GM18511 (cell line): ENCODE results near the gene IL17REL.

Experiments used
- ATAC-seq: cut with Tn5 transposase; IDR thresholded peaks from one replicate; pipeline ENCODE4 v1.9.1; 2021; ENCODE audit warnings: mild to moderate bottlenecking, moderate library complexity; ENCODE audit not compliant: unreplicated experiment

The IL17REL gene

GRCh38 chr22:50027639-50028537 is 15.3 kb upstream of the IL17REL start:
- ATAC-seq, result no peak

- ATAC-seq, result no peak
Observed at GRCh38 chr22:50025993-50026392, 13.4 kb upstream of the IL17REL start.

DNA sequence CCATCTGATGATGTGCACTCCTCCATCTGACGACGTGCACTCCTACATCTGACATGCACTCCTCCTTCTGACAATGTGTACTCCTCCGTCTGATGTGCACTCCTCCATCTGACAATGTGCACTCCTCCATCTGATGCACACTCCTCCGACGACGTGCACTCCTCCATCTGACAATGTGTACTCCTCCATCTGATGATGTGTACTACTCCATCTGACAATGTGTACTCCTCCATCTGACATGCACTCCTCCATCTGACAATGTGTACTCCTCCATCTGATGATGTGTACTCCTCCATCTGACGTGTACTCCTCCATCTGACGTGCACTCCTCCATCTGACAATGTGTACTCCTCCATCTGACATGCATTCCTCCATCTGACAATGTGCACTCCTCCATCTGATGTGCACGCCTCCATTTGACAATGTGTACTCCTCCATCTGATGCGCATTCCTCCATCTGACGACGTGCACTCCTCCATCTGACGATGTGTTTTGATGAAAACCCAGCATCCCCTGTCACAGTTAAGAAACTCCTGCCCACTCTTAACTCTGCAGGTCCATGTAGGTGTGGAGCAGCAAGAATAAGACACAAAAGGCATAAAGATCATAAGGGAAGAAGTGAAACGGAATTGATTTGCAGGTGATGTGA is 9.7 kb upstream of the IL17REL start:
- no peak for ATAC-seq

GRCh38 chr22:50020606-50021005 is 8.0 kb upstream of the IL17REL start:
- ATAC-seq, result no peak

- ATAC-seq, result no peak
Observed at GRCh38 chr22:50019316-50019715, 6.8 kb upstream of the IL17REL start.

- ATAC-seq, result no peak
Observed at GRCh38 chr22:50018608-50019285, 6.2 kb upstream of the IL17REL start.

DNA sequence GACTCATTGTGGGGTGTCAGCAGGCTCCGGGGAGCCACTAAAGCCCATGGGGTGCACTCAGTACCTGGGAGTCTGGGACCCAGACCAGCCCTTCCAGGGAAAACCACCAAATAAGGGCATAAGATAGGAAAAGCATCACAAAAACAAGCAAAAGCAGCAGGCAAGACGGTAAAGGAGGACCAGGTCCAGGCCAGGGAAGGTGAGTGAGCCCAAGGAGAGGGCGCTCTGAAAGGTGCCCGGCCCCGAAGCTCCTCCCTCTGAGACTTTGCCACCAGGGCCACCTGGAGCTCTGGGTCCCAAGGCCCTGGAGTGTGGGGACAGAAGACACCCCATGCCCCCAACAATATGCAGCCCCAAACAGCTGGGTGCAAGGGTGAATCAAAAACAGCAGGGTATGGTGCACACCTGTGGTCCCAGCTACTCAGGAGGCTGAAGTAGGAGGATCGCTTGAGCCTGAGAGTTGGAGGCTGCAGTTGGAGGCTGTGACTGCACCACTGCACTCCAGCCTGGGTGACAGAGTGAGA is 5.2 kb upstream of the IL17REL start:
- ATAC-seq, result no peak

GRCh38 chr22:50016988-50017700 is 4.6 kb upstream of the IL17REL start:
- peak; percentile 72 for ATAC-seq

GRCh38 chr22:50016308-50016987 is 3.9 kb upstream of the IL17REL start:
- ATAC-seq, result no peak

- ATAC-seq, result no peak
Observed at GRCh38 chr22:50015451-50016307, 3.1 kb upstream of the IL17REL start.

DNA sequence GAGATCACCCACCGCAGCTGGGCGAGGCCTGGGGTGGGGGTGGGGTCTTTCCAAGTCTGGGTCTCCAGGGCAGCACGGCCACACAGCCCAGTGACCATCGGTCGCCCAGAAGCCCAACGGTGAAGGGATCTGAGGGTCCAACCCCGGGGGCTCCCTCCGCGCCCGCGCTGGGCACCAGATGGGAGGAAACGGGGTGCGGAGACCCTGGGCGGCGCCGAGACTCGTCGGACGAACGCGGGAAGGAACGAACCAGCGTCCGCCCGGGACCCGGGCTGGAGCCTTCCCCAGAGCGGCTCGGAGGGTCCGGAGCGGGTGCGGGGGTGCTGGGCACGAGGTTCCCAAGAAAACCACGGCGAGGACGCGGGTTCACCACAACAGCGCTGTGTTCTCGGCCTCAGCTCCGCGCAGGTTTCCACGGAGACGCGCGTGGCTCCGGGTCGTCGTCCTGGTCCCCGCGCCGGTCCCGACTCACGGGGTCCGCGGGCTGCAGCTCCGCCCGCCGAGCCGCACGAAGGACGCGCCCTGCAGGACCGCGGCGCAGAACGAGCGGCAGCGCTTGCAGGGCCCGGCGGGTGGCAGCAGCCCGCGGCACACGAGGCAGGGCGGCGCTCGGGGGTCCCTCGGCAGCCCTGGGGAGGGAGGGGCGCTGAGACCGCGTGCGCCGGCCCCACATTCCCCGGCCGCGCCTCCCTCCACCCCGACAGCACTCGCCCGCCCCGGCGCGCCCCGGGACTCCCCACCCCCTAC is 2.3 kb upstream of the IL17REL start:
- no peak for ATAC-seq

DNA sequence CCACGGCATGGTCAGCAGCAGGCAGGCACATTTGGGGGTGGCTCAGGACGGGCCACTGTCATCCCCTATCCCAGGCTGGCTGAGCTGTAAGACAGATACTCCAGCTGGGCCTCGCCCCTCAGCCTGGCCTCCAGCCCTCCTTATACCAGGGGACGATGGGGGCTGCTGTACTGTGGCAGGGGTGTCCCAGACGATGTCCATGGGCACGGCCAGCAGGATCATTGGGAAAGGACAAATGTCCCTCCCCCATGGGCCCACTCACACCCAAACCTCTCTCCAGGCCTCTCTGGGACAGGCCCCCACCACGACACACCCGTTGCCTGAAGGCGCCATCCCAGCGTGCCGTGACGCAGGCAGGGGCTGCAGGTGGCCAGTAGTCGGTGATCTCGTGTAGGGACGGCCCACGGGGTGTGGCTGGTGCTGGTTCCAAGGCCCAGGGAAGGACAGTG is 1.5 kb upstream of the IL17REL start:
- ATAC-seq, result no peak

DNA sequence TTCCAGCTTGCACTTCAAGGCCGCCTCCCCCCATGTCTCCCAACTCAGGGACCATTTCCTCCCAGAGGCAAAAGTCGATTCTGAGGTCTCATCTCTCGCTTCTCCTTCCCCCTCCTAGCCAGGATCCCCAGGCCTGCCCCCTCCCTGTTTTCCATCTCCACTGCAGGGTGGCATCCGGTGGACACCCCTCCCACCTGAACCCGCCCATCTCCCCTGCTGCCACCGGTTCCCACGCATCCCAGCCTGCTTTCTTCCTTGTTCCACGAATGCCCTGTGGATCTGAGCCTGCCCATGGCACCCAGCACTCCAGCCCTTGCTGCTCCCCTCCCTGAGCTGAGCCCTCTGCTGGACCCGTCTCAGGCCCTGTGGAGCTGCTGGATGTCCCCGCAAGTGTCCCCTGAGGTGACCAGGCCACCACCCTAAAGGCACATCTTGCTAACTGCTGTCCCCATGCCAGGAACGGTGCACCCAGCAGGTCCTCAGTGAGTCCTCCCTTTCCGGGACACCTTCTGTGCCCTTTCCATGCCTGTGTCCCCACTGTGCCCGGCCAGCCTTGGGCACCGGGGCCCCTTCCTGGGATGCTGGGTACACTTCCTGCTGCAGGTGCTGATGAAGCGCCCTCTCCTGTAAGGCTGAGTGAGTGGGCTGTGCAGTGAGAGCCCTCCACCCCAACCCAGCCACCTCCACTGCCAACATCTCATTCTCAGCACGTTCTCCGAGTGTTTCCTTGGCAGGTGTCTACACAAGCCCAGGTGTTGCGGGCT is 936 bp downstream of the IL17REL start:
- no peak for ATAC-seq

DNA sequence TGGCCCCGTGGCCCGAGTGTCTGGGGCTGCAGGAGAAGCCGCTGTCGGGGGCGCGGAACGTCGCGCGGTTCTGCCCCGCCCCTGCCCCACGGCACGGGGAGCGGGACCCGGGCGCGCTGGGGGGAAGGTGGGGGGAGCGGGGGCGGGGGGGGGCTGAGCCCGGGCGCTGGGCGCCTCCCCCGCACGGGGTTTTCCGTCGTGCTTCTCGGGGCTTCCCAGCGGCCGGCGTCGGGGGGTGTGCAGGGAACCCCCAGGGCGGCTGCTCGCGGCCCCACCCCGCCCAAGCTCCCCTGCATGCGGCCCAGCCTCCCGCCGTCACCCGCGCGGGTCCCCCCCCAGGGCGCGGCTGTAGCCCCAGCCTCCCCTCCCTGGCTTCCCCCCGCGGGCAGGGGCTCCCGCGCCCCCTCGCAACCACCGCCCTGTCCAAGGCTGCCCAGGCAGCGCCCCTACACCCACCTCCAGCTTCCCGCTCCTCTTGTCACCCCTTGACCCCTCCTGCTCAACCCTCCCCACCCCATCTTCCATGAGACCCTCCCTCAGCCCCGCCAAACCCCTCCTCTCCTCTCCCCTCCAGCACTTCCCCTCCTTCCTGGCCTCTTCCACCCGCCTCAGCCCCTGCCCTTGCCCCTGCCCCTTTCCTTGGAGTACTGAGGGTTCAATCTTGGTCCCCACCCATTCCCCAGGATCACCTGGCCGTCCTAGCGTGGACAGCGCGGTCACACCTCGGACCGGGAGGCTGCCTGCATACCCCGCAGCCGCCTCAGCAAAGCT is 1.7 kb downstream of the IL17REL start:
- ATAC-seq, result no peak

DNA sequence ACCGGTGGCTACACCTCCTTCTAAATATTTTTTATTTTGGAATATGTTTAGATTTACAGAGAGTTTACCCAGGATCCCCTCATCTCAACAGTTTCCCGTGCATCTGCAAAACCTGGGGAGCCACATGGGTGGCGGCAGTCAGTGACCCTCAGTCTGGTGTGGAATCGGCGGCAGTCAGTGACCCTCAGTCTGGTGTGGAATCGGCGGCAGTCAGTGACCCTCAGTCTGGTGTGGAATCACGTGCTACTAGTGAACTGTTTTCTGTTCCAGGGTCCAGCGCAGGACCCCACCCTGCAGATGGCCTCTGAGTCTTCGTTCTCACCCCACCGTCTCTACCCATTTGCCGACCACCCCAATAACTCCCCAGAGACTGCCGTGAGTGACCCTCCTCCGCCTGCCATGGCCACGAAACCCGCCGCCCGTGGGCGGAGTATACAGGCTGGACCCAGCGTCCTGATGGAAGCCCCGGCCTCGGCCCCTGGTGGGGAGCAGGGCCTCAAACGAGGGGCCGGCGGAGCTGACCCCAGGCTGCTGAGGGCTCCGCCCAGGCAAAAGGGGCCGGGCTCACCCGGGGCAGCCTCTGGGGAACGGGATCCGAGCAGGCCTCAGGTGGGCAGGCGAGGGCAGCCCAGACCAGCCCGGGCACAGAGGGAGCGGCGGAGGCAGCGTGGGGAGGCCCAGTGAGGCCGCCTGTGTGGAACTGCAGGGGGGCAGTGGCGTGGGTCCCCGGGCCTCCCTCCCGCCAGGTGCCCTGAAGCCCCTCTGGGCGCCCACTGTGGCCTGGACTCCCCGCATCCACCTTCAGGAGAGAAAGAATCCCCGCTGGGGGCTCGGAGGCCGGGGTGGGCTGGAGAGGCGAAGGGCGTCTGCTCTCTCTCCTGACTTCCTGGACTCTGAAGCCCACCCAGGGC is 2.5 kb downstream of the IL17REL start:
- no peak for ATAC-seq

GRCh38 chr22:50009251-50009650 is 3.3 kb downstream of the IL17REL start:
- no peak for ATAC-seq
